ENCODE measurements around the gene BCL2. TPM values are rescaled to one million over a fixed set of nuclear protein-coding genes. Genes with fewer than 3 reads are reported as not detected.

The BCL2 gene
- total RNA-seq, 1 donor from 2014 or later, result 17.3 TPM

- Histone ChIP-seq H3K27ac (no peak overlapping the region), H3K27me3 (no peaks in the 10 kb centered on the region), H3K4me1 (no peaks in the 10 kb centered on the region), H3K4me3 (no peak overlapping the region), H3K36me3 (peaks cover 83% of the 10 kb centered on the region), H3K9me3 (no peaks in the 10 kb centered on the region)
- intact Hi-C loops (cut with DNase I), result no loop called here
- ATAC-seq, result no peak
- TF ChIP-seq CTCF (IDR thresholded peaks at IDR 0.05), result no peak
- no peak for DNase-seq
Observed at GRCh38 chr18:63336366-63337099, 17.0 kb upstream of the BCL2 start.

GRCh38 chr18:63331105-63331504 is 11.5 kb upstream of the BCL2 start:
- intact Hi-C loops (cut with DNase I), result no loop called here

DNA sequence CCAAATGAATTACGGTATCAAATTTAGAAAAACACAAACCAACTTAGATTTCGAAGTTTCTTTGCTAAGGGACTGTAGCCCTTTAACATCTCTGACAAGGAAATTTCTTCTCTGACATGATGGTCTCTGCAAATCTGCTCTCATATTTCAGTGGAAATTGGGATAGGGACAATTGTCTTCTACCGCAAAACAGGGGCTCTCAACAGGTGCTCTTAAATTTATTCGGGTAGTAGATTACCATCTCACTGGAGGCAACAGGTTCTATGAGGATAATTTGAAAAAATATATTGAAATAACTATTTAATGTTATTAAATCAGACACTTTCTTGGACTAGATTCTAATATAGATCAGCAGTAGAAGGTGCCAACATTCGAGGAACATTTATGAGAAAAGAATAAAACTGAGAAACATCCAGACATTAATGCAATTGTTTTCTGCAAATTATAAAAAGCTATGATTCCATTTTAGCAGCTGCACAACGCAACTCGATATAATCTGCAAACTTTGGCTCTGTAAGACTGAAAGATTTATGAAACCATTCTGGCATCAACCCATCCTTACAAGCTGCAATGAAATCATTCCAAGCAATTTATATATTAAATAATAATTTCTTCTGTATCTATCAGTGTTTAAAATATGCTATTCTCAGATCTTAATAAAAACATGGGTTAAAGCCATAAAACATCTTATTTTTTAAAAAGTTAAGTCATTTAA is 10.0 kb upstream of the BCL2 start:
- Histone ChIP-seq H3K9me3 (no peaks in the 10 kb centered on the region), H3K4me1 (no peaks in the 10 kb centered on the region), H3K4me3 (no peak overlapping the region), H3K27ac (no peak overlapping the region), H3K36me3 (peaks cover 42% of the 10 kb centered on the region), H3K27me3 (no peaks in the 10 kb centered on the region)
- no peak for TF ChIP-seq CTCF (IDR thresholded peaks at IDR 0.05)
- no peak for DNase-seq
- intact Hi-C loops (cut with DNase I), result no loop called here
- ATAC-seq, result no peak

More at GRCh38 chr18:63331105-63331504, 11.5 kb upstream of the BCL2 start:
- ATAC-seq, result no peak
- DNase-seq, result no peak
- Histone ChIP-seq H3K36me3 (peaks cover 57% of the 10 kb centered on the region), H3K4me1 (no peaks in the 10 kb centered on the region), H3K27me3 (no peaks in the 10 kb centered on the region), H3K9me3 (no peaks in the 10 kb centered on the region), H3K4me3 (no peak overlapping the region), H3K27ac (no peak overlapping the region)
- TF ChIP-seq CTCF (IDR thresholded peaks at IDR 0.05), result no peak

- no peaks in the 10 kb centered on the region for H3K9me3 ChIP-seq
- DNase-seq (no peak), ATAC-seq (no peak)
- H3K27ac ChIP-seq, result no peak overlapping the region
- peaks cover 12% of the 10 kb centered on the region for H3K4me1 ChIP-seq
- intact Hi-C loops (cut with DNase I), result no loop called here
- no peak for TF ChIP-seq CTCF (IDR thresholded peaks at IDR 0.05)
- H3K27me3 ChIP-seq, result no peaks in the 10 kb centered on the region
- peaks cover 10% of the 10 kb centered on the region for H3K36me3 ChIP-seq
- no peak overlapping the region for H3K4me3 ChIP-seq
Observed at GRCh38 chr18:63326011-63326410, 6.4 kb upstream of the BCL2 start.

- no peaks in the 10 kb centered on the region for H3K27me3 ChIP-seq
- no peak for TF ChIP-seq CTCF (IDR thresholded peaks at IDR 0.05)
- no peak for DNase-seq
- H3K9me3 ChIP-seq, result no peaks in the 10 kb centered on the region
- peaks cover 2% of the 10 kb centered on the region for H3K36me3 ChIP-seq
- intact Hi-C loops (cut with DNase I), result no loop called here
- H3K4me1 ChIP-seq, result peaks cover 16% of the 10 kb centered on the region
- H3K4me3 ChIP-seq, result no peak overlapping the region
- ATAC-seq, result no peak
- no peak overlapping the region for H3K27ac ChIP-seq
Observed at GRCh38 chr18:63325086-63325686, 5.6 kb upstream of the BCL2 start.
